Activated CD4-positive, alpha-beta T cell treated with anti-CD3 and anti-CD28 coated beads for 4 hours (primary cell): Measurements from ENCODE around the gene RNF114.
"Not testable (repeated sequence)": the region's sequence is repeated elsewhere in the genome, so short reads cannot be mapped to it uniquely, and the experiment has no call there.

Experiments
- DNase-seq, 2 donors: peaks; one replicate each; pipeline ENCODE4 v3.0.0-alpha.2; 2020

Gene RNF114

DNA sequence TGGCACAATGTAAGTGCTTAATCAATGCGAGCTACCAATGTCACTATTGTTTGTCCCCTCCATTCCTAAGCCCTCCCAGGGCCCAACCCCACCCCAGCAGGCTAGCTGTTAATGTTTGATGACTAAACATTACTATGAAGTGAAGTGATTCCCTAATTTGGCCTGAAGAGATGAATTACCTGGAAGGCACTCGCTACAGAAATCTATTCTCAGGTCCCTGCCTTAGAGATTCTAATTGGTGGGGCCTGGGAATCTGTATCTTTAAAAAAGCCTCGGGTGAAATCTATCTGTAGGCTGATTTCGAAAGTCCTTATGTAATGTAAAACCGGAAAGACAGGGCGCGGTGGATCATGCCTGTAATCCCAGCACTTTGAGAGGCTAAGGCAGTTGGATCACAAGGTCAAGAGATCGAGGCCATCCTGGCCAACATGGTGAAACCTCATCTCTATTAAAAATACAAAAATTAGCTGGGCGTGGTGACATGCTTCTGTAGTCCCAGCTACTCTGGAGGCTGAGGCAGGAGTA is 29.6 kb downstream of the RNF114 start:
- DNase-seq, result no peak

DNA sequence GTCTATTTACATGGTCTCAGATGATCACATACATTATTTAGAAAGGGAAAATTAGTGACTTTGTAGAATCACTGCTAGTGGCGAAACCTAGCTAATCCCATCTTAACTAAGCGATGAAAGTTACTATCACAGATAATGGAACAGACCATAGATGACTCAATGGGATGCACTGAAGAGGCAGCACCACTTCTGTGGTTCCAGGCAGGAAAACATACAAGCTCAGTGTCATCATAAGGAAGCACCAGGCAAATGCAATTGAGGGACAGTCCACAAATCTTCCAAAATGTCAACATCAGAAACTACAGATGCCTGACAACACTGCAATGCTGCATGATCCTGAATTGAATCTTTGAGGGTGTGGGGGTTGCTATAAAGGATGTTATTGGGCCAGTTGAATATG is 30.7 kb downstream of the RNF114 start:
- DNase-seq, result no peak

DNA sequence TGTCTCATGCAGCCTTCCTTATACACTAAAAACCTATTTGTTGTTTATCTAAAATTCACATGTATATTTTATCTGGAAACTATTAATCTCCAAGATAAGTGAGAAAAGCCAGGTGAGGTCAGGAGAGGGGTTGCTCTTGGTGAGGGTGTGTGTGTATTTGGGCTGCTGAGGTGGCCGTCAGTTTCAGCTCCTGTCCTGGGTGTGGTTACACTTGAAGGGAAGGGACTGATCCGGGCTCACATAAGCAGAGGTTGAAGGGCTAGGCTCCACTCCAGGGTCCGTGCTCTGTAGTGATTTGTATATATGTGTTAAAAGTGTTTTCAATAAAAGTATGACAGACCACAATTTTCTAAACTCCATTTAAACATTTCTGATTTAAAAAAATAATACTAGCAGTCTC is 33.0 kb downstream of the RNF114 start:
- DNase-seq, result no peak

DNA sequence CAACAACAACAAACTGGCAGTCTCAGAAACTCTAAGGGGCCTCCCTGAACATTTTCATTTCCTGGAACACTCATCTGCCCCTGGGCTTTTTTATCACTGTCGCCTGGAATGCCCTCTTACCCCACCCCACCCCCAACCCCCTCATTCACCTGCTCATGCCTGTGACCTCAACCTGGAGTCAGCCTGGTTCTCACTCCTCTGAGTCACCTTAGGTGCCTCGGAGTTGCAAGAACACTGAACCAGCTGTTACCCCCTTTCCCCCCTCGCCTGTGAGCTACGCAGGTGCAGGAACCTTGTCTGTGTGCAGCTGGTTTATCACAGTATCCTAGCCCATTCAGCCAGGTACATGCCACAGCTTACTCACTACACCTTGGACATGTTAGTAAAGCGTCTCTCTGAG is 33.7 kb downstream of the RNF114 start:
- no peak for DNase-seq

DNA sequence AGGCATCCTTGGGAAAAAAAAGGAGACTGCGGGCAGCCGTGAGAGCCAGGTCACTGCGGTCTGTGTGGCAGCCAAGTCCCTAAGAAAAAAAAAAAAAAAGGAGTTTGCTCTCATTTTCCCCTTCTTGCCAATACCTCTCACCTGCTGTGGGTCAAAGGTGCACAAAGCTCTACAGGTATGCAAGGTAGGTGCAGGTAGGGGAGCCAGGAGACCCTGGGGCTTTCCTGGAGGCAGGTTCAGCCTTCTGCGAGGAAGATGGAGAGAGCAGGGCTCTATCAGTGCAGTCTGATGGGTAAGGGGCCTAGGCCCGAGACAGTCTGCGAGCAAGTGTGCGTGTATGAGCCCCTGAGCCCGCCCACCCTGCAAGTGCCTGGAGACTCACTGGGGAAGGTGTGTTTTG is 34.3 kb downstream of the RNF114 start:
- no peak for DNase-seq

DNA sequence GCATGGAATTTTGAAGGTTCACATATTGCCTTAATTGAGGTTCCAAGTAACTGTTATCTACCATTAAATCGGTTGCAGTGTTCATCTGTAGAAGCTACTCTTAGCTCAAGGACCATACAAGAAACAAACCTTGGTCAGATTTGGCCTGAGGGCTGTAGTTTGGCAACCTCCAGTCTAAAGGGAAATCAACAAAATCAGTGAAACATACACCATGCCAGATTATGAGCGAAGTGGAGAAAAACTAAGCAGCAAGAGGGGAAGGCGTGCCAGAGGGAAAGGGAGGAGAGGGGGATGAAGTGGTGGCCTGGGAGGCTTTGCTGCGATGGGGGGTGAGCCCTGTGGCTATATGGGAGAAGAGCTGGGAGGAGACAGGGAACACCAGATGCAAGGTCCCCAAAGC is 37.8 kb downstream of the RNF114 start:
- DNase-seq, result no peak

DNA sequence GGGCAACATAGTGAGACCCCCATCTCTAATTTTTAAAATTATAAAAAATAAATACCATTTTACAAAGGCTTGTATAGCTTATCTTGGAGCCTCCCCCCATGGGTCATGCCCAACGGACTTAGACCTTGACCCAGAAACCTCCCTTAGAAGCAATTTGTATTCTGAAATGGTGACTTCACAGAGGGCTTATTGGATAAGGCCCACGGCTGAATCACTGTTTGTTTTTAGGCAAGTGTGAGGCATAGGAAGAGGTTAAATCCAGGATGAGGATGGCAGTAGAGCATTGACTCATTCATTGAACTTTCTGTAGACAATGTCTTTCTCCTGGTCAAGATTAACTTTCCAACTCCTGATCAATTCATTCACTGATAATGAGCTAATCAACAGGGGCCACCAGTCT is 40.3 kb downstream of the RNF114 start:
- DNase-seq, result no peak

DNA sequence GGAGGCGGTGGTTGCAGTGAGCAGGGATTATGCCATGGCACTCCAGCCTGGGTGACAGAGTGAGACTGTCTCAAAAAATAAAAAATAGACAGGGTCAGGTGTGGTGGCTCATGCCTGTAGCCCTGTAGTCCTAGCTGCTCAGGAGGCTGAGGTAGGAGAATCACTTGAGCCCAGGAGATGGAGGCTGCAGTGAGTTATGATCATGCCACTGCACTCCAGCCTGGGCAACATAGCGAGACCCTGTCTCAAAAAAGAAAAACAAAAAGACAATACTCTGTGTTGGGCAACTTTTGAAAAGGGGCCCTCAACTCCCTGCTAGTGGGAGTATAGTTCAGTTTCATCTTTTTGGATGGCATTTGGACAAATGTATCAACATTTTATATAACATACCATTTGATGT is 41.5 kb downstream of the RNF114 start:
- not testable (repeated sequence) for DNase-seq

DNA sequence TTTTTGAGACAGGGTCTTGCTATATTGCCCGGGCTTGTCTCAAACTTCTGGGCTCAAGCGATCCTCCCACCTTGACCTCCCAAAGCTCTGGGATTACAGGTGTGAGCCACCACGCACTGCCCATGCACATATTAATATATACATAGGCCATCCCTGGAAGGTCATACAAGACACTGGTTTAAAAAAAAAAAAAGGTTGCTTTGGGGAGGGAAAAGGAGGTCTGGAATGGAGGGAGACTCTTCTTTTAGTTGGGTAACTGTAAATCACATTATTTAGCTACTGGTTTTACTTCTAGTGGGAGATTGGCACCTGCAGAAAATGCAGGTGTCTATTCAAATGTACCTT is 42.5 kb downstream of the RNF114 start:
- DNase-seq, result no peak

DNA sequence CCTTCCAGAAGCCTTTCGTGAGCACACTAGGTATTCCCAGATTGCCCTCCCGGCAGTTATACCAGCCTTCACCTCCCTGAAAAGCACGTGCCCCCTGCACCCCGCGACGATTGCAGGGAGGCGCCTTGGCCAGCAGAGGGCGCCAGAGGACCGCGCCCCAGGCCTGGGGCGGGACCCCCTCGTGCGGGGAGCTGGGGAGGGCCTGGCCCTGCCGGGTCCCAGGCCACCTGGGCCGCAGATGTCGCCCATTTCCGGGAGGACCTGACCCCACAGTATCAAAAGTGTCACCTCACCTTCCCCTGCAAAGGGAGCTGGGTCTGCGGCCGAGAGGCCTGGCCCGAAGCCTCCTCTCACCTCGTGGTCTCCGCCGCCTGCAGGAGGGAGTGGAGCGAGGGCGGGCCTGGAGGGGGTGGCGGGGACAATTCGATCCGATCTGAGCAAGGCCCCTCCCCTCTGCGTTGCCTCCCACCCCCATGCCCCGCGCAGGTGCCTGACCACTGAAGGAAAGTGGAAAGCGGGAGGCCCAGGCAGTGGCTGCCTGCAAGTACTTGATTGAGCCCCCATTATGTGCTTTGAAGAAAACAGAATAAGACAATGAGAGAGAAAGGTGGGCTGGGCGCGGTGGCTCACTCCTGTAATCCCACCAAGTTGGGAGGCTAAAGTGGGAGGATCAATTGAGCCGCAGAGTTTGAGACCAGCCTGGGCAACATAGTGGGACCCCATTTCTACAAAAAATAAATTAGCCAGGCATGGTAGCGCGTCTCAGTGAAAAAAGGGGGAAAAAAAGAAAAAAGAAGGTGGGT is 43.0 kb downstream of the RNF114 start:
- peak; percentile 58 to 63 for DNase-seq

DNA sequence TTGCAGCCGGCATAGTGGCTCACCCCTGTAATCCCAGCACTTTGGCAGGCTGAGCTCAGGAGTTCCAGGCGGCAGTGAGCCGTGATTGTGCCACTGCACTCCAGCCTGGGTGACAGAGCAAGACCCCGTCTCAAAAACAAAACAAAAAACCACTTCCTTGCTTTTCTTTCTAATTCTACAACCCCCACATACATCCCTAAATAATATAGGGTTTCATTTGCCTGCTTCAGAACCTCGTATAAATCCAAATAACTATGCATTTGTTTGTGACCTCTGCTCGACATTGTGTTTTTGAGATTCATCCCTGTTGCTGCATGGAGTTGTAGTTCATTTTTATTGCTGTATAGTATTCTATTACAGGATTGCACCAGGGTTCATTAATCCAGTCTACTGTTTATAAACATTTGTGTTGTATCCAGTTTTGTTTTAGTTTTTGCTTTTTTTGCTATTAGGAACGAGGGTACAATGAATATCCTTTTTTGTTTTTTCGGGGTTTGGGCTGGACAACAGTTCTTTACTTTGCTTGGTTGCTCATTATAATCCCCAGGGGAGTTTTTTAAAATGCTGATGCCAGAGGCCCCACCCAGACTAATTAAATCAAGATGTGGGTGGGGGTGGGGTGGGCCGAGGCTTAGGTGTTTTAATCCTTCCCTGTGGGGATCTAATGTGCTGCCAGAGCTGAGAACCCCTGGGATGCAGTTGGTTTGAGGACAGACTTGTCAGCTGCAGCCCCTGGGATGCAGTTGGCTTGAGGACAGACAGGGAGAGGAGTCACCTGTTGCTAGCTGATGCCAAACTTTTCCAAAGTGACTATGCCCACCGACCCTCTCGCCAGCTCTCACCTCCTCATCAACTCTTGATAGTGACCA is 44.2 kb downstream of the RNF114 start:
- DNase-seq, result no peak

DNA sequence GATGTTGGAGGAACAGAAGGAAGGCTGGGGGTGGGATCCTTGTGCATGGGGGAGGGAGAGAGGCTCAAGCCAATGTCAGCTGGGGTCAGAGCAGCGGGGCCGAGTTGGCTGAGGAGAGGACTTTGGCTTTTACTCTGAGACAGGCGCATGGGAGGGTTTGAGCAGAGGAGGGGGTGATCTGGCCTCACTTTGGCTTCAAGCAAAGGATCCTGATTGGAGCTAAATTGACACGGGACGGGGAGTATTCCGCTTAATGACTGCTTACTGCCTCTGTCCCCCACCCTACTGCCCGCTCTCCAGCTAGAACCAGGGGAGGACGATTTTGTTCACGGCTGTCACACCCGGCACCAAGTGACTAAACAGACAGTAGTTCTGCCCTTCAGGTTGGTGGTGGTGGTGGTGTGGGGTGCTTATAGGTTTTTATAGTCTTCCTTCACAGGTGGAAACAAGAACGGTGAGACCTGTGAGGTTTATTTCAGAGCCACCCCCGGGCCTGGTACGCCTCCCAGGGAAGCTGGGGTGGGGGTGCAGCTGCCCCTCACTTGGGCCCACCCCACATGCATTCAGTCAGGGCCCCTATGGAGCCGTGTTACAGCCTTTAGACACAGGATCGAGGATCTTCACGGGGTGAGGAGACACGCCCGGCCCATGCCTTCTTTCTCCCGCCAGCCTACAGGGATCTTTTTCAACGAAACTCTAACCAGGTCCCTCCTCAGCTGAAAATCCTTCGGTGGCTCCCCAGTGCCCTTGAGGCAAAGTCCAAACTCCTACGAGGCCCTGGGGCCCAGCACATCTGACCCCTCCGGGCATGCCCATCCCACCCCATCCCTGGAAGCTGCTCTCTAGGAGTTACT is 45.2 kb downstream of the RNF114 start:
- no peak for DNase-seq

DNA sequence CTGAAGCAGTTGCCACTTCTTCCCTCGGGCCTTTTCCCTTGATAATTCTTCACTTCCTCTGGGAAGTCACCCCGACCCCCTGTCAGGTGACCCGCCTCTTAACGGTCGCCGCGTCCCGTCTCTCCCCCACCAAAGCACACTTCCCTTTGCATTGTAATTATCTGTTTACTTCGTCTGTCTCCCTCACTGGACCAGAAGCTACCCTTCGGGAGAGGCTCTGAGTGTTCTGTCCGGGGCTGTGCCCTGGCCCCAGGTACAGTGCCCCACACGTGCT is 45.8 kb downstream of the RNF114 start:
- no peak for DNase-seq

DNA sequence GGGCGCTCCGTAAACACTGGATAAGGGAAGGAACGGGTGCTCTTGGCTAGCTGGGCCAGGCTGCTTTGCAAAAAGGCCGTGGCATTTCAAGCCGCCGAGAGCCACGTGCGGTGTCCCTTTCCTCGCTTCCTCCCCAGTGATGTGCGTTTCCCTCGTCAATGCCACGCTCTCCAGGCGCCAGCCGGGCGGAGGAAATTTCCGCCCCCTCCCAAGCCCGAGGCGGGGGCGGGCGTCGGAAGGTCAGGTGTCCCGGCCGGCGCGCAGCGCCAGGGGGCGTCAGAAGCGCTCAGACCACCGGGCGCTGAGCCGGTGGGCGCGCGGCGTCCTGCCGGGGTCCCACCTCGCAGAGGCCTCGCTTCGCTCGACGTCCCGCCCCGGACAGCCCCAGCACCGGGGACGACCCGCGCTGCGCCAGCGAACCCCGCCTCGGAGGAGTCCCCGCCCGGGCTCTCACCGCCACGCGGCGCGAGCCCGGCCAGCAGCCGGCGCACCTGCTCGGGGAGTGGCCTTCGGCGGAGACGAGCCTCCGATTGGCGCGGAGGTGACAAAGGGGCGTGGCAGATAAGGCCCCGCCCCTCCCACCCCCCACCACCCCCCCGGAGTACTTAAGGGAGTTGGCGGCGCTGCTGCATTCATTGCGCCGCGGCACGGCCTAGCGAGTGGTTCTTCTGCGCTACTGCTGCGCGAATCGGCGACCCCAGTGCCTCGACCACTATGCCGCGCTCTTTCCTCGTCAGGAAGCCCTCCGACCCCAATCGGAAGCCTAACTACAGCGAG is 46.3 kb downstream of the RNF114 start, which contains the start of gene SNAI1:
SNAI1 (plus strand) TSS at position 635 of the 777 bp plus-strand sequence; CDS start at position 715, 80 bp downstream.
- DNase-seq, result peak; percentile 78 to 89

DNA sequence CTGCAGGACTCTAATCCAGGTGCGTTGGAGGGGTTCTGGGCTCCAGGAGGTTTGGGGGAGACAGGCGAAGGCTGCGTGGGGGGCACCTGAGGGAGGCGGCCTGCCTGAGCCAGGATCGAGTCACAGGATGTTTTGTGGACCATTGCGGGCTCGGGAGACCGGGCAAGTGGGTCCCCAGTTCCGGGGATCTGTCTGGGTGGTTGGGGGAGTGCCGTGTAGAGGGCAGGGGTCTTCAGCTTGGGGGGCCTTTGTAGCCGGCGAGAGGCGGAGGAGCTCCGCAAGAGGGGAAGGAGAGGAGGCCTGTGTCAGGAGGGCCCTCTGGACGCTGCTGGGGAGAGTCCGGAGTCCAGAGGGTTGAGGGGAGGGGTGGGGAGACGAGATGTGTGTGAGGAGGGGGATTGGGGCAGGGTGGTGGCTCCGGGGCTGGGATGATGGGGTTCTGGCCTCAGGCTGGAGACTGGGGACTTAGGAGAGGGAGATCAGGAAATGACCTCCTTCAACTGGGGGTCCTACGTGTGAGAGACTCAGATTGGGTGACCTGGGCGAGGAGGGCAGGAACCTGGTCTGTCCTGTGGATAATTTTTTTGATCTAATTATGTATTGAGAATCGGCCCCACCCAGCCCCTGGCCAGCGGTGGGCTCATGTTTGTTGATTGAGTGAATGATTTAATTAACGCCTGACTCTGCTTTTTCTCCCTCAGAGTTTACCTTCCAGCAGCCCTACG is 47.1 kb downstream of the RNF114 start:
- no peak for DNase-seq

DNA sequence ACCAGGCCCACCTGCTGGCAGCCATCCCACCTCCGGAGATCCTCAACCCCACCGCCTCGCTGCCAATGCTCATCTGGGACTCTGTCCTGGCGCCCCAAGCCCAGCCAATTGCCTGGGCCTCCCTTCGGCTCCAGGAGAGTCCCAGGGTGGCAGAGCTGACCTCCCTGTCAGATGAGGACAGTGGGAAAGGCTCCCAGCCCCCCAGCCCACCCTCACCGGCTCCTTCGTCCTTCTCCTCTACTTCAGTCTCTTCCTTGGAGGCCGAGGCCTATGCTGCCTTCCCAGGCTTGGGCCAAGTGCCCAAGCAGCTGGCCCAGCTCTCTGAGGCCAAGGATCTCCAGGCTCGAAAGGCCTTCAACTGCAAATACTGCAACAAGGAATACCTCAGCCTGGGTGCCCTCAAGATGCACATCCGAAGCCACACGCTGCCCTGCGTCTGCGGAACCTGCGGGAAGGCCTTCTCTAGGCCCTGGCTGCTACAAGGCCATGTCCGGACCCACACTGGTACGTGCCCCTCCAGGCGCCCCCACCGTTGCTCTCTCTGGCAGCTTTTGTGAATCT is 47.7 kb downstream of the RNF114 start:
- DNase-seq, result no peak

DNA sequence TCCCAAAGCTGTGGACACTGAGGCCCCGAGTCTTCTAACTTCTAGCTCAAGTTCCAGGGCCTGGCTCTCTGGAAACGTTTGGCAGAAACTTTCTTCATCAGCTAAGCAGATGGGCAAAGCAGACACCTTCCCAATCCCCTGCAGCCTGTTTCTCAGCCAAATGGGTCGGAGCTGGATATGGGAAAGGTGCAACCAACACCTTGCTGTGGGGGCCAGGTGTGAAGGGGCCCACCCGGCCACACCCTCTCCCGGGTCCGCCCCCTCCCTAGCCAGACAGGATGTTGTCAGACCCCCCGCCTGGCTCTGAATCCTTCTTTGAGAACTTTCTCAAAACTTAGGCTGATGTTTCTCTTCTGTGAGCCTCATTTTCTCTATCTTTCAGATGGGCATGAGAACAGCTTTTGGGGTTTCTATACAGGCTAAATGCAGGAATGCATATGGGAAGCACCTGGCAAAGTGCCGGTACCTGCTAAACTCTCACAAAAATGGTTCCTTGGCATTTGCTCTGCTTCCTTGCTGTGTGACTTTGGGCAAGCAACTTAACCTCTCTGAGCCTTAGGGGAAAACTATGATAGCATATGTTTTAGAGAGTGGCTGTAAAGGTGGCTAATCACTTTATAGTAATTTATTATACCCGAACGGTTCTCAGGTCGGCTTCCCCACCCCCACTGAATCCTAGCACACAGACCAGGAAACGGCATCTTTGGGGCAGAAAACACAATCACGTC is 48.4 kb downstream of the RNF114 start:
- no peak for DNase-seq

DNA sequence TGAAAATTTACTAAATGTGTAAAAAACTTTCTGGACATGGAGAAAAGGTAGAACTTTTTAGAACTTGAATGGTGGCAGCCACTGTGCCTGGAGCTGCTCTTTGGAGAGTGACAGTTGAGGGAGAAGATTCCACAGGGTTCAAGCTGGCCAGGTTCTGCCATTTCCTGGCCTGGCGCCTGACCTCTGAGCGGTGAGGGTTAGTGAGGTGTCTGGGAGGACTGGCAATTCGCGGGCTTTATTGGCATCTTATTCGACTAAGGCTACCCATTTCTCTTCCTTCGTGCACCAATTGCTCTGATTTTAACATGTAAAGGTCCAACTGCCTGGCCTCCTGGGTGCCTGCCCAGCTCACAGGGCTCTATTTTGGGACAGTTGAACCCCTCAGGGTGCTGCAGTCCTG is 49.0 kb downstream of the RNF114 start:
- no peak for DNase-seq

DNA sequence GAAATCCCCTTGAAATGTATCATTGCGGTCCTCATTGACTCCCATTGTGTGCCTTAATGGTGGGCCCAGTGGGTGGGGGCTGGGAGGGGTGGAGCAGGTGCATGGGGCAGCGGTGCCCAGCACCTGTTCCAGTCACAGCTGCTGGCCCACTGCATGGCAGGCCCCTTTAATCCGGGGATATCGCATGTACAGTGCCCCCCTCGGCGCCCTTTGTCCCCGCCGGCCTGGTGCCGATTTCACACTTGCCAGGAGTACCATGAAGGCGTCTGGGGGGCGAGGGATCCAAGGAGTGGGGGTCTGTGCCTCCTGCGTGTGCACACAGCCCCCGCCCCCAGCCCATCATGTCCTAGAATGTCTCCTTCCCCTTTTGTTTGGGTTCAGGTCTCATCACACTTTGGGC is 49.4 kb downstream of the RNF114 start:
- no peak for DNase-seq

DNA sequence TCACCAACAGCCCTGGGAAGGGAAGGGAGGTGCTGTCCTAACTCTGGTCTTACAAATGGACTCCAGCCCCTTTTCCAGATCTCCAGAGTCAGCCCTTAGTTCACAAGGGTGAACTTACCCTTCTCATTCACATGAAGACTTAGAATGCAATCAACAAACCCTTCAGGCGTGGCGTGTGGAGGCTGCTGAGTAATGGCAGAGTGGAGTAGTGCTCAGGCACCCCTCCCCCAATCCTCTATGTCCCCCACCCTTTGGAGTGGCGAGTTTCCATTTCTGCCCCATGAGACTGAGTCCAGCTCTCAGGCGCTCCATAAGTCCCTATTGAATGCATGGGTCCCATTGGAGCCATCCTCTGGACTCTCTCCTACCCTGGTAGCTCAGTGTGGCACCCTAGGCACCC is 49.9 kb downstream of the RNF114 start:
- DNase-seq, result no peak
